Testis (tissue), 3 donors: ENCODE measurements around the gene TBX4. TPM values are rescaled to one million over a fixed set of nuclear protein-coding genes. Genes with fewer than 3 reads are reported as not detected.

ENCODE experiments used
- DNase-seq: peaks from one replicate; pipeline ENCODE4 v3.0.0-alpha.2; 2019
- H3K27ac ChIP-seq, 2 donors: fragments of 200-600 bp; sonication (generic); one replicate each; pipeline ENCODE4 v1.5.1; 2019
- H3K27me3 ChIP-seq: fragments of 200-600 bp; sonication (generic); one replicate; pipeline ENCODE4 v1.5.1; 2019
- H3K36me3 ChIP-seq: fragments of 200-600 bp; sonication (generic); one replicate; pipeline ENCODE4 v1.5.1; 2017; ENCODE audit warnings: low read depth; ENCODE audit errors: missing control alignments
- H3K4me1 ChIP-seq: fragments of 200-600 bp; sonication (generic); one replicate; pipeline ENCODE4 v1.5.1; 2019
- H3K4me3 ChIP-seq, 2 donors: fragments of 200-600 bp; sonication (generic); one replicate each; pipeline ENCODE4 v1.5.1; 2017 to 2019
- H3K9me3 ChIP-seq: fragments of 200-600 bp; sonication (generic); one replicate; pipeline ENCODE4 v1.5.1; 2017
- CTCF ChIP-seq, 3 experiments: fragments of 450-650 bp in 2 of 3; fragments of 200-600 bp in 1 of 3; sonication (generic) in 1 of 3; IDR thresholded peaks; one replicate each; pipeline ENCODE4 v1.5.1; 2016 to 2019; ENCODE audit warnings: antibody characterized with exemption in 3 of 3, mild to moderate bottlenecking in 2 of 3, moderate library complexity in 1 of 3
- POLR2A ChIP-seq: fragments of 450-650 bp; IDR thresholded peaks from one replicate; pipeline ENCODE4 v1.6.1; 2017; ENCODE audit warnings: antibody characterized with exemption, mild to moderate bottlenecking, moderate library complexity
- WGBS, 2 donors: methylation state at CpG; one replicate each; pipeline ENCODE4 v1.1.5; 2018; 5-methylcytosine and 5-hydroxymethylcytosine counted together
- intact Hi-C: fragments of 100-400 bp; cut with DNase I; formaldehyde crosslinking; loops from one replicate; pipeline ENCODE4 v1.15.1; 2023; ENCODE audit warnings: low total_unique reads
- polyA plus RNA-seq: library from polyadenylated mRNA; stranded (reverse); fragments of 350-450 nt; fragmentation: Illumina TruSeq; extraction: RNeasy Lipid Tissue Mini Kit (QIAGEN cat#74804); gene quantifications from one replicate; pipeline ENCODE4 v1.2.3, GENCODE V29; 2014; ENCODE audit warnings: low read depth, low replicate concordance; ENCODE audit not compliant: insufficient read depth
- total RNA-seq, 2 donors: library from RNA; depleted of rRNA; stranded (reverse); fragments of >200 nt; gene quantifications; one replicate each; pipeline ENCODE4 v1.2.3, GENCODE V29; 2016

TBX4 gene
- total and polyA plus RNA-seq, 3 donors from 2014 or later, result 1.5 to 3.2 (median 1.7) TPM

- Histone ChIP-seq H3K27me3 (no peaks in the 10 kb centered on the region), H3K36me3 (no peaks in the 10 kb centered on the region), H3K4me1 (no peaks in the 10 kb centered on the region), H3K9me3 (no peaks in the 10 kb centered on the region), H3K4me3 (no peak overlapping the region), H3K27ac (no peak overlapping the region)
- no peak for DNase-seq
- TF ChIP-seq CTCF (IDR thresholded peaks at IDR 0.05), result no peak
- TF ChIP-seq POLR2A, result no peak
- intact Hi-C loops, result no loop called here
- 93 to 97% methylated on average over 3 of the region's 3 CpGs for WGBS, 2 donors
These were observed 47.4 kb downstream of the TBX4 start for GRCh38 chr17:61499632-61500031.

GRCh38 chr17:61500287-61500686, 48.1 kb downstream of the TBX4 start:
- WGBS, 2 donors, result 94 to 98% methylated on average over 2 of the region's 2 CpGs

GRCh38 chr17:61502292-61502691, 50.1 kb downstream of the TBX4 start:
- intact Hi-C loops, result no loop called here
- Histone ChIP-seq H3K9me3 (no peaks in the 10 kb centered on the region), H3K27me3 (no peaks in the 10 kb centered on the region), H3K27ac (no peak overlapping the region), H3K36me3 (no peaks in the 10 kb centered on the region), H3K4me1 (no peaks in the 10 kb centered on the region), H3K4me3 (no peak overlapping the region)
- no peak for DNase-seq
- TF ChIP-seq CTCF (IDR thresholded peaks at IDR 0.05) (no peak), POLR2A (no peak)
- 87 to 92% methylated on average over 5 of the region's 5 CpGs for WGBS, 2 donors

More at GRCh38 chr17:61500287-61500686, 48.1 kb downstream of the TBX4 start:
- Histone ChIP-seq H3K4me1 (no peaks in the 10 kb centered on the region), H3K9me3 (no peaks in the 10 kb centered on the region), H3K36me3 (no peaks in the 10 kb centered on the region), H3K27ac (no peak overlapping the region), H3K27me3 (no peaks in the 10 kb centered on the region), H3K4me3 (no peak overlapping the region)
- intact Hi-C loops, result no loop called here
- TF ChIP-seq CTCF (IDR thresholded peaks at IDR 0.05) (no peak), POLR2A (no peak)
- no peak for DNase-seq

- no peaks in the 10 kb centered on the region for H3K4me1 ChIP-seq
These were observed 51.7 kb downstream of the TBX4 start for GRCh38 chr17:61503961-61504360.

More at GRCh38 chr17:61503961-61504360, 51.7 kb downstream of the TBX4 start:
- Histone ChIP-seq H3K9me3 (no peaks in the 10 kb centered on the region), H3K27me3 (no peaks in the 10 kb centered on the region), H3K27ac (no peak overlapping the region), H3K4me3 (no peak overlapping the region), H3K36me3 (no peaks in the 10 kb centered on the region)
- no peak for DNase-seq
- intact Hi-C loops, result no loop called here
- TF ChIP-seq CTCF (IDR thresholded peaks at IDR 0.05), result no peak
- no peak for TF ChIP-seq POLR2A
- 53 to 56% methylated on average over 3 of the region's 3 CpGs for WGBS, 2 donors
